NCI-H226 (cell line): ENCODE results near the gene MRPL30.
"Not testable (repeated sequence)": the region's sequence is repeated elsewhere in the genome, so short reads cannot be mapped to it uniquely, and the experiment has no call there.

ENCODE experiments used
- DNase-seq: peaks from one replicate; pipeline ENCODE4 v3.0.0-alpha.2; 2015

The MRPL30 gene

DNA sequence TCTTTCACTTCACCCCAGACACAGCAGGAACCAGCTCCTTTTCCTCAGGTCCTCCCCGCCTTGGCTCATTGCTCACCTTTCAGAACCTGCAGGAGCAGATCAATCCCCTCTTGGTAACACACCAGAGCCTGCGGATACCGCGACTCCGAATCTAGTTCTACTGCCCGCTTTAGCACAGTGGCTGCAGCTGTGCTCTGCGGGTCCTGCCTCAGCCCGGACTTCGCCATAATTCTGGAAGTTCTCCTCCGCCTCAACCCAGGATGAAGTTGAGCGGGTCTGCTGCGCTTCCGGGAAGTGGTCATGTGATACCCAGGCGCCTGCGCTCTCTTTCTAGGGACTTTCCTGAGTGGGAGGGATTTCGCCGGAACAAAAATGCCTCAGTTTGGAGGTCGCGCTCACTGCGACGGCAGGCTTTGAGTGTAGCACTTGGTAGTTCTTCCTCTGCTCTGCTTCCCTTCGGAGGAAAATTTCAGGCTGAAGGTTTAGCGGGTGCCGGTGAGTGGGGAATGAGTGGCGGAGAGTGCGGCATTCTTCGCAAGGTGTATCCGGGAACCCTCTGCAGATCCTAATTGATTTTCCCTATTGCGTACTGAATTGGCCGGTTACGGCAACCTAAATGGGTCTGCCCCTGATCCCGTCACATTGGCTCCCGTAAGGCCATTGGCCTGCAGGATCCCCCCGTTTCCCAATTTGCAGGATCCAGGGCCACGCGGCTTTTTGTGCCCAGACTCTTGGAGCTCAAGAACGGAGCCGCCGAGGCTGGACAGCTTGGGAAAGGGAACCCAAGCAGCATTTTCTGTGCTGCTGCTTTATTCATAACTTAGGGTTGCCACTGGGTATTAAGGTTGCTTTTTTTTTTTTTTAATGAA, at the start of gene MRPL30, which contains the start of gene MITD1:
MRPL30 (plus strand) TSS at position 430 of the 869 bp plus-strand sequence. CDS start 5,020 bp downstream, outside the sequence.
MITD1 (minus strand) TSS at position 304 of the 869 bp plus-strand sequence; CDS start at position 227, 77 bp downstream.
- DNase-seq = peak; percentile 88

DNA sequence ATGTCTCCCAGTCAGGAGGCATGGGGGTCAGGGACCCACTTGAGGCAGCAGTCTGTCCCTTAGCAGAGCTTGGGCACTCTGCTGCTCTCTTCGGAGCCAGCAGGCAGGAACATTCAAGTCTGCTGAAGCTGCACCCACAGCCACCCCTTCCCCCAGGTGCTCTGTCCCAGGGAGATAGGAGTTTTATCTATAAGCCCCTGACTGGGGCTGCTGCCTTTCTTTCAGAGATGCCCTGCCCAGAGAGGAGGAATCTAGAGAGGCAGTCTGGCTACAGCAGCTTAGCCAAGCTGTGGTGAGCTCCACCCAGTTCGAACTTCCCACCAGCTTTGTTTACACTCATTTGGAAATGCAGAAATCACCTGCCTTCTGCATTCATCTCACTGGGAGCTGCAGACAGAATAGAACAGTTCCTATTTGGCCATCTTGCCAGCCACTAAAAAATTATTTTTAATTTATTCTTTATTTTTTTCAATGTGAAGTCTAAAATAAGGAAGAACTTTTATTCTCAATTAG, 45.9 kb upstream of the MRPL30 start:
- not testable (repeated sequence) for DNase-seq

GRCh38 chr2:99139003-99139402, 42.0 kb upstream of the MRPL30 start:
- DNase-seq = no peak

DNA sequence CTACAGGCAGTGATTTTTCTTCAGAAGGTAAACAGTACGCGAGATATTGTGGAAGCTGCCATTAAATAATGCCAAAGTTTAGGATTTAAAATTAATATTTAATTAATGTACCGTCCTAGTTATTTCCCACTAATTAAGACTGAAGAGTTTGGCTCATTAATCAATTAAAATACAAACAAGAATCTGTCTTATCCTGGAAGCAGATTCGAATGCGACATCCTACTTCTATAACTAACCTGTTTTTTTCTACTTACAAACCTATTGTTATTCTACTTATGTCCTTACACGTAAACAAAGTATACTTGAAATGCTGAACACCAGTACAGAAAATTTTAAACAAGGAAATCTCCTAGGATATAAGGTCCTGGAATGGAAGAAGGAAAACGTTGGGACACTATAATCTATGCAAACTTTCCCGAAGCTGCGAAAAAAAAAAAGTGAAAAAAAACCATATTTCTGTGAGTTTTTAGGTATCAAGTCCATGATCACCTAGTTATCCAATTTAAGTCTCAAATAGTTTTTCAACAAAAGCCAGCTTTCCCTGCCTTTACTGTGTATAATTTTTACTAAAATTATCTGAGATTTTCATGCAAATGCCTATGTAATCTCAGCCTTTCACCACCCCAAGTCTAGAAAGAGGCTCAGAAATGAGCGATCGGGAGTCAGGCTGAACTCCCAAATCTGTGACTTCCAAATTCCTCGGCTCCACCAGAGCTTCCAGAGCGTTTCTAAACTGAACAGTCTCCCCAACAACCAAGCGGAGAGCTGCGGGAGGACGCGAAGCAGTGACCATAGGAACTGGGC, 40.7 kb upstream of the MRPL30 start:
- DNase-seq = peak; percentile 2

DNA sequence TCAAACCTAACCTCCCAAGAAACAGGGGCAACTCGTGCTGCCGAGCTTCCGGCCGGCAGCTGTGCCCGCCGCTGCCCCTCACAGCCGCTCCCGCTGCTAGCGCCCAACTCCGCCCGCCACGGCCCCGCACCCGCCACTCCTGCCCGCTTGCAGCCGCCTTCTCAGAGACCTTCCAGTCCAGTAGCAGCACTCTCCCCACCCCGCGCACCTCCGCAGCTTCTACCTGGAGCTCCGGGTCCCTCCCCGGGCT, 40.2 kb upstream of the MRPL30 start:
- no peak for DNase-seq

DNA sequence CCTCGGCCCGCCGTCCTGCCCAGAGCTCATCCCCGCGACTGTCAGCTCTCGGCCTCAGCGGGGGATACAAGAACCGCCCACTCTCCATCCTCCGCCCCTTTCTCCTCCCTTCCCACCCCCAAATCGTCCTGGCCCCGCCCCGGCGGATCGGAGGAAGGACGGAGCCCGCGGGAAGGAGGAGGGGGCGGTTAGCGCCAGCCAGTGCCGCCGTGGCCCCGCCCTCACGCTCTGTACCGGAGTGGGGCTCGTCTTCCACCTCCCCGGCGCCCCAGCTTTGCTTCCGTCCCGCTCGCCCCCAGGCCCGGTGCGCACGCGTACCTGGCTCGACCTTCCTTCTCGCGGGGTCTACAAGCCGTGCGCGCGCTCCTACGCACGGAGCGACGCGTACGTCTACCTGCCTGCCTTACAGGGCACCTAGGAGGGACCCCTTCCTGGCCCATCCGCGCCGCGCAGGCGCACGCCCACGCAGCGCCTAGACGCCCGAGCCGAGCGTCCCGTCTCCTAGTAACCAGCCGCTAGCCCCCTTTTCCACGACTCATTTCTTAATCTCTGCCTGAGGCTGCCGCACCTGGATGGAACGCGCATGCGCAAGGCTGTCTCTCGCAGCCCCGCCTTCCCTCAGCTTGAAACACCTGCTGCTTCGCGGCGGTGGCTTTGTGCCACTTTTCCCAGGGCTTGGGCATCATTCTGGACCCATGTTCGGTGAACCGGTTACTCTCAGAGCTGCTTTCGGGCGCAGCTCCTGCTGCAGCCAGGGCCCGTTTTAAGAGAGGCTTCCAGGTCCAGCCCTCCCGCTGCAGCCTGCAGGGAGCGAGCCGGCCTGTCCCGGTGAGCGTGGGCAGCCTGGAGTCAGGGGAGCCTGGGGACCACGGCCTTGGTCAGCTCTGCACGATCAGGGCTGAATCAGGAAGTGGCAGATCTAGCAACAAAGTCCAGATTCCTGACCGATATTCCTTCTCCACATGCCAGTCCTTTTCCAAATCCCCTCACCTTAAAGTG, 39.6 kb upstream of the MRPL30 start, which contains the start of gene C2orf15:
C2orf15 (plus strand) TSS at position 598 of the 999 bp plus-strand sequence. CDS start 8,852 bp downstream, outside the sequence.
- DNase-seq = peak; percentile 88

- no peak for DNase-seq
Observed at GRCh38 chr2:99150706-99151105, 30.3 kb upstream of the MRPL30 start.

DNA sequence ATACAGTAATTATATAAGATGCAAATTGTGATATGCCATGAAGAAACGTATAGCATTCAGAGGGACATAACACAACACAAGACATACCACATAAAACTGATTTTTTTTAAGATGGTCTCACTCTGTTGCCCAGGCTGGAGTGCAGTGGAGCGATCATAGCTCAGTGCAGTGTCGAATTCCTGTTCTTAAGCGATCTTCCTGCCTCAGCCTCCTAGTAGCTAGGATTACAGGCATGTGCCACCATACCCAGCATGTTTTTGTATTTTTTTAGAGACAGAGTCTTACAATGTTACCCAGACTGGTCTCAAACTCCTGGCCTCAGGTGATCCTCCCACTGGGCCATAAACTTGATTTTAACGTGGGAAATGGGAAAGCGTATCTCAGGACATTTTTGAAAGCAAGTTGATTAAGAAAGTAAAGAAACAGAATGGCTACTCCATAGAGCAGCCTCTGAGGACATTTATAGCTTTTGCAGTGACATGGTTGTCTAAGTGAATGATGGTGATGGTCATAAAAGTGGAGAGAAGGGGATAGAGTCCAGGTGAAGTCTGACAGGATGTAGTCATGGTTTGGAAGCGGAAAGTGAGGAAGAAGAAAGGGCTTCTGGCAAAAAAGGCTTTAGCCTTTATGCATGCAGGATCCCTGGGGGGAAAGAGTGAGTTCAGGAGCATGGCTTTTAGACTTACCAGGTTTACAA, 28.6 kb upstream of the MRPL30 start:
- no peak for DNase-seq

DNA sequence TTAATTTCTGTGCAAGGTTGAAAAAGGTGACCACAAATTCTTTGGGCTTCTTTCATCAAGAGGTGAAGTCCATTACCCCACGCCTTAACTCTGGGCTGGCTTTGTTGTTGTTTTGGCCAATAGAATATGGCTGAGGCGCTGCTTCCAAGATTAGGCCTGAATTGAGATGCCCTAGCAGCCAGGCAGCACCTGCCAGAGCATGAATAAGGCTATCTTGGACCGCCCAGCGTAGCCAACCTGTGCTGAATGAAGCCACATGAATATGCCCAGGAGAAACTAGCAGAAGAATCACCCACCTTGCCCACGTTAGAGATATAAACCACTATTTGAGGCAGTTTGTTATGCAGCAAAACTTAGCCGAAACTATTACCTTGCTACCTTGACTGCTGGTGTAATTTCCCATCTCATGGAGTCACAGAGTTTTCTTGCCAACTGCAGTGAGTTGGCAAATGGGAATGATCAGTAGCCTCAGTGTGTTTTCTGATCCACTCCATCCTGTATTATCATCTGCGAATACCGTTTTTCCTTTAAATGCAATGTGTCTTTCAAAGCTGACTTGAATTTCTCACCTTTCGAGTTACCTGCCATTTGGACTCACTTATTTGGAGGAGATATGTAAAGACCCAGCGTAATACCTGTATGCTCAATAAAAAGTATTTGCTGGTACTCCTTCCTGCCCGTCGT, 26.9 kb upstream of the MRPL30 start:
- no peak for DNase-seq

DNA sequence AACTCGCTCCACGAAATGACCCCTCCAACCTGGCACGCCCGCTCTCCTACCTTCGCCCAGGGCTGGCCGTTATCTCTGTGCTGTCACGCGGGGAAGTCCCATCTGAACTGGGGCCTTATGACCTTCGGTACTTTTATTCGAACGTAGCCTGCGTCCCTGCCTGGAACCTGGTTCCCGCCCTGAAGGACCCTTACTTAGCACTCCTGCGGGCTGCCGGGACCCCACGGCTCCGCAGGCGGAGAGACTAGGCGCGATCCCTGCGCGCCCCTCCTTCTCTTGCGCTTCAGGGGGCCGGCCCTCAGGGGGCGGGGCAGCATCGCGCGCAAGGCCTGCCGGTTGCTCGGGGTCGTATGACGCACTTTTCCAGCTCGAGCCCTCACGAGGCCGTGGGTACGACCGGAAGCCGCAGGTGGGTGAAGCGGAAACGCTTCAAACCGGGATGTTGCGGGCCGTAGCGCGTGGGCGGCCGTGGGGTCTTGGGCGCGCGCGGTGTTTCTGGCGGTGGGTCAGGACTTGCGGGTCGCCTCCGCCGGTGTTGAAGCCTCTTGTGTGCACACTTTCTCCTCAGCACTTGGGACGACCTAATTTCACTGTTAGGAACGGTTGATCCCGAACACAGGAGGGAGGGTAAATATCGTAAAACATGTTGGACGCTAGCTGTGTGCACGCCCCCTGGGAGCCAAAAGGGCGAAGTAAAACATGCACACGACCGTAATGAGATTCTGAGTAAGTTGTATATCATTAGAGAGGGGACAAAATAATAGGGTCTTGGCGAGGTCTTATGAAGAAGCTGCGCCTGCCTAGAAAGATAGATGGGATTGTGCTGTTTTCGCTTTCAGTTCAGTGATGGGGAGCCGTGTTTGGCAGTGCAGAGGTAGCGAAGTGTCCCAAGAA, 26.1 kb upstream of the MRPL30 start, which contains the start of the genes LIPT1 and TSGA10:
LIPT1 (plus strand) TSS at position 325 of the 894 bp plus-strand sequence. CDS start 6,991 bp downstream, outside the sequence.
TSGA10 (minus strand) TSS at position 300 of the 894 bp plus-strand sequence. CDS start 45,503 bp downstream, outside the sequence.
- DNase-seq = peak; percentile 93

GRCh38 chr2:99156891-99157290, 24.1 kb upstream of the MRPL30 start:
- no peak for DNase-seq

DNA sequence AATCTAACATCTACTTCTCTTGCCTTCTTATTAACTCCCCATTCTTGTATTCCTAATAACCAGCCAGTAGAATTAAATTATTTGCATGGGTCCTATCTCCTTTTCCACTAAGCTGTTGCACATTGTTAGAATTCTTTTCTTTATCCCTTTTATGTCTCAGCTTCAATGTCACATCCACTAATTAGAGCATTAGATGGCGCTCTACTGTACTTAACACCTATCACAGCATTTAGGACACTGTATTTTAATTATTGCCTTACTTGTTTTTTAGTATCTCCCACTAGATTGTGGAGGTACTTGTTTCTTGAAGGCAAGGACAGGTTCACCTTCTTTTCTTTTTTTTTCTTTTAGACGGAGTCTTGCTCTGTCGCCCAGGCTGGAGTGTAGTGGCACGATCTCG, 22.4 kb upstream of the MRPL30 start:
- DNase-seq = no peak

- no peak for DNase-seq
Observed at GRCh38 chr2:99159594-99159993, 21.4 kb upstream of the MRPL30 start.

GRCh38 chr2:99166218-99166617, 14.8 kb upstream of the MRPL30 start:
- no peak for DNase-seq

DNA sequence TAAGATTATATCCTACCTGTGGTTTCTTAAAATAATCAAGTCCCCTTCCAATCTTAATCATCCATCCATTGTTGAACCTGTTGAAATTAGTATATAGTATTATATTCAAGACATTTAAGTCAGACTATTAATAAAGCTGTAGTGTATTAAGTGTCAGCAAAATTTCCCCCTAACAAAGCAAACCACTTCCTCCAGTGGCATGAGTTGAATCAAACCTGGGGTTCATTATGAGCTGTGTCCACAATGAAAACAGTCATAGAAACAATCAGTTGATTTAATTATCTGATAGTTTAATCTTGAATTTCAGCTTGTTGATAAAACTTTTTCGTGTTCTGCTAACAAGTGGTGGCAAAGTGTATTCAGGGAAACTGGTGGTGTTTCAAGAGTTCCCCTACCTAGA, 11.4 kb upstream of the MRPL30 start:
- DNase-seq = no peak

DNA sequence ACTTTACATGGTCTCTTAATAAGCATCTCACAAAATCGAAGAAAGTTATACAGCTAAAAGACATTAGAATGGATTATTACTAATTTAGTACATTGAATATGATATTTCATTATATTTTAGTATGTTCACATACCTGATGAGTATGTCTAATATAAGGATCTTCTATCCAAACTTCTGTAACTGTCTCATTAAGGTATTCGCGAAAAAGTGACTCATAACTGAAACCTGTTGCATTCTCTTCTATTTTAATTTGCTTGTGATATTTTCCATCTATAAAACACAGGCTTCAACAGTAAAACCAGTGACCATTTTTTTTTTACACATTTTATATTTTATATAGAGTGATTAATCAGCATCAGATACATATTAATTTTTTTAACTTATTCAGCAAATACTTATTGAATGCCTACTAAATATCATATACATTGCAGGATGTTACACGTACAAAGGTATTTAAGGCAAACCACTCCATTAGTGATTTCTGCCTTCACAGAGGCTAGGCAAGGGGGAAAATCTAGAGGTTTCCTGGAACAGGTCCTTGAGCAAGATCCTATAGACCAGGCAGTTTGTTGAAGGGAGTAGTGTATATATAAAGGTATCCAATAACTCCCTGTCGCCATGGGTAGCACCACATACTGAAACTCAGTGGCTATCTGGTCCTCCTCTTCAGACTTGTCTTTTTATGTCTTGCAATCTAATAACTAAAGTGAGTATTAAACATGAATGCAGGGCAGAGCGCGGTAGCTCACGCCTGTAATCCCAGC, 9.4 kb upstream of the MRPL30 start:
- DNase-seq = no peak

- no peak for DNase-seq
Observed at GRCh38 chr2:99181624-99182000, 628 bp downstream of the MRPL30 start.

- no peak for DNase-seq
Observed at GRCh38 chr2:99183025-99183424, 2.0 kb downstream of the MRPL30 start.

DNA sequence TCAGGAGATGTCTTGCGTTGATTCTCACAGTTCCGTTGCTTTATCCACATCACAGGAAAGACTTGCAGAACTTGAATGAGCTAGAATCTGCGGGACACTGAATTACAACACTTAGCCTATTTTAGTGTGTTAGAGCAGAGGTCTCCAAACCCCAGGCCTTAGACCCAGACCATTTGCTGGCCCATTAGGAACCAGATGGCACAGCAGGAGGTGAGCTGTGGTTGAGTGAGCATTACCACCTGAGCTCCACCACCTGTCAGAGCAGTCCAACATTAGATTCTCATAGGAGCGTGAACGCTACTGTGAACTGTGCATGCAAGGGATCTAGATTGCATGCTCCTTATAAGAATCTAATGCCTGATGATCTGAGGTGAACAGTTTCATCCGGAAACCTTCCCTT, 3.8 kb downstream of the MRPL30 start:
- DNase-seq = no peak
